Putamen (tissue), 1 donor: Measurements from ENCODE around the gene ARFGAP2.

Experiments
- DNase-seq: peaks from one replicate; pipeline ENCODE4 v3.0.0-alpha.2; 2016; ENCODE audit warnings: low spot score

The ARFGAP2 gene

GRCh38 chr11:47148903-47149531 lies 27.7 kb downstream of the ARFGAP2 start:
- DNase-seq, result peak; percentile 52

- no peak for DNase-seq
Measured at GRCh38 chr11:47148270-47148669, 28.4 kb downstream of the ARFGAP2 start.

- DNase-seq, result no peak
Measured at GRCh38 chr11:47147681-47148080, 29.0 kb downstream of the ARFGAP2 start.

GRCh38 chr11:47147250-47147649 lies 29.4 kb downstream of the ARFGAP2 start:
- DNase-seq, result no peak

GRCh38 chr11:47144541-47144940 lies 32.1 kb downstream of the ARFGAP2 start:
- DNase-seq, result no peak

- no peak for DNase-seq
Measured at GRCh38 chr11:47143322-47143721, 33.4 kb downstream of the ARFGAP2 start.

- no peak for DNase-seq
Measured at GRCh38 chr11:47139878-47140277, 36.8 kb downstream of the ARFGAP2 start.

- DNase-seq, result no peak
Measured at GRCh38 chr11:47137476-47137875, 39.2 kb downstream of the ARFGAP2 start.

GRCh38 chr11:47136921-47137320 lies 39.8 kb downstream of the ARFGAP2 start:
- DNase-seq, result no peak

GRCh38 chr11:47136327-47136726 lies 40.4 kb downstream of the ARFGAP2 start:
- no peak for DNase-seq

- no peak for DNase-seq
Measured at GRCh38 chr11:47132981-47133380, 43.7 kb downstream of the ARFGAP2 start.

GRCh38 chr11:47132490-47132889 lies 44.2 kb downstream of the ARFGAP2 start:
- no peak for DNase-seq

- no peak for DNase-seq
Measured at GRCh38 chr11:47131136-47131535, 45.5 kb downstream of the ARFGAP2 start.

GRCh38 chr11:47130543-47130942 lies 46.1 kb downstream of the ARFGAP2 start:
- DNase-seq, result no peak

GRCh38 chr11:47127213-47127612 lies 49.5 kb downstream of the ARFGAP2 start:
- no peak for DNase-seq

GRCh38 chr11:47125083-47125482 lies 51.6 kb downstream of the ARFGAP2 start:
- DNase-seq, result no peak

GRCh38 chr11:47124675-47125074 lies 52.0 kb downstream of the ARFGAP2 start:
- DNase-seq, result no peak

- DNase-seq, result no peak
Measured at GRCh38 chr11:47123094-47123493, 53.6 kb downstream of the ARFGAP2 start.

- no peak for DNase-seq
Measured at GRCh38 chr11:47121731-47122130, 54.9 kb downstream of the ARFGAP2 start.

- no peak for DNase-seq
Measured at GRCh38 chr11:47121056-47121455, 55.6 kb downstream of the ARFGAP2 start.

GRCh38 chr11:47118958-47119688 lies 57.6 kb downstream of the ARFGAP2 start:
- peak; percentile 76 for DNase-seq
